ENCODE measurements around the gene CIAO3.
"Not testable (repeated sequence)": the region's sequence is repeated elsewhere in the genome, so short reads cannot be mapped to it uniquely, and the experiment has no call there.

Gene CIAO3

GRCh38 chr16:708019-708418, 32.8 kb downstream of the CIAO3 start:
- no peak for DNase-seq

- DNase-seq: no peak
These were observed 33.7 kb downstream of the CIAO3 start for GRCh38 chr16:707062-707538.

- DNase-seq: no peak
These were observed 34.4 kb downstream of the CIAO3 start for GRCh38 chr16:706189-707061.

GRCh38 chr16:705431-706188, 35.2 kb downstream of the CIAO3 start, which contains the start of gene FBXL16:
Gene FBXL16 (minus strand): TSS chr16:705801. CDS start chr16:697405, 8,396 bp downstream.
- no peak for DNase-seq

GRCh38 chr16:704552-705380, 36.0 kb downstream of the CIAO3 start:
- DNase-seq: no peak

- no peak for DNase-seq
These were observed 36.8 kb downstream of the CIAO3 start for GRCh38 chr16:704047-704446.

- DNase-seq: no peak
These were observed 37.4 kb downstream of the CIAO3 start for GRCh38 chr16:703406-703805.

- DNase-seq: no peak
These were observed 38.5 kb downstream of the CIAO3 start for GRCh38 chr16:702341-702740.

GRCh38 chr16:700684-701584, 39.9 kb downstream of the CIAO3 start:
- peak in 1 of 2 donors; percentile 52 for DNase-seq

GRCh38 chr16:698911-699671, 41.7 kb downstream of the CIAO3 start:
- no peak for DNase-seq

GRCh38 chr16:695355-696089, 45.3 kb downstream of the CIAO3 start:
- DNase-seq: peak; percentile 60 to 73

- DNase-seq: no peak
These were observed 45.9 kb downstream of the CIAO3 start for GRCh38 chr16:694863-695354.

- no peak for DNase-seq
These were observed 46.5 kb downstream of the CIAO3 start for GRCh38 chr16:694187-694862.

GRCh38 chr16:693766-694165, 47.0 kb downstream of the CIAO3 start:
- peak in 1 of 2 donors; percentile 30 for DNase-seq

GRCh38 chr16:693364-693763, 47.4 kb downstream of the CIAO3 start:
- no peak for DNase-seq

GRCh38 chr16:692356-693108, 48.3 kb downstream of the CIAO3 start:
- DNase-seq: no peak

GRCh38 chr16:691242-691641, 49.6 kb downstream of the CIAO3 start:
- DNase-seq: not testable (repeated sequence)

GRCh38 chr16:689175-689897, 51.5 kb downstream of the CIAO3 start:
- DNase-seq: no peak
